GM19467 (cell line): Measurements from ENCODE around the gene ISL2.

Experiments used
- ATAC-seq: cut with Tn5 transposase; IDR thresholded peaks from one replicate; pipeline ENCODE4 v1.9.1; 2021; ENCODE audit warnings: mild to moderate bottlenecking, moderate library complexity; ENCODE audit not compliant: unreplicated experiment

The ISL2 gene

GRCh38 chr15:76341366-76342057, 4.9 kb downstream of the ISL2 start:
- ATAC-seq = no peak

- ATAC-seq = no peak
Observed at GRCh38 chr15:76342058-76342381, 5.4 kb downstream of the ISL2 start.

DNA sequence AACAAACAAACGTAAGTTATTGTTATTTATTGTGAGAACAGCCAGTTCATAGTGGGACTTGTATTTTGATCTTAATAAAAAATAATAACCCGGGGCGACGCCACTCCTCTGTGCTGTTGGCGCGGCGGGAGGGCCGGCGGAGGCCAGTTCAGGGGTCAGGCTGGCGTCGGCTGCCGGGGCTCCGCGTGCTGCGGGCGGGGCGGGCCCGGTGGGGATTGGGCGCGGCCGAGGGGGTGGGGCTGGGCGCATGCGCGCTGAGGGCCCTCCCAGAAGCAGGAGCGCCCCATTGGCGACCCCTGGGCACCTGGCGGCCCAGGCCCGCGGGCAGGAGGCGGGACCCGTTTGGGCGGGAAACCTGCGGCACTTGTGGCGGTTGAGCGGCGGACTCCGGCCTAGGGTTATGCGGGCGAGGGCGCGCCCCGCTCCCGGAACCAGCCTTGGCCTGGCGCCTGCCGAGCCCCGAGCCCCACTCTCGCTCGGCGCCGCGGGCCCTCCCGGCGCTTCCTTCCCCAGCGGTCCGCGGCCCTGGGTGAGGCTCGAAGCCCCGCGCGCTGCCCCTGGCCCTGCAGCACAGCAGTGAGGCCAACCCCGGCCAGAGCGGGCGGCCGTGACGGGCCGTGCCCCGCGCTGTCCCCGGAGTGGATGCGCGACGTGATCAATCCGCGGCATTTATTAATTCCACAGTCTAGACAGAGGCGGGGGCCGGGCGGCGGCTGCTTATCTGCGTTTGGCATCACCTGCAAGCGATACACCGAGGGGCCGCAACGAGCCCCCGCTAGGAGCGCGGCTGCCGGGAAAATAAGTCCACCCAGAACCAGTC, 6.0 kb downstream of the ISL2 start:
- no peak for ATAC-seq

GRCh38 chr15:76343313-76343996, 6.9 kb downstream of the ISL2 start:
- ATAC-seq = no peak

DNA sequence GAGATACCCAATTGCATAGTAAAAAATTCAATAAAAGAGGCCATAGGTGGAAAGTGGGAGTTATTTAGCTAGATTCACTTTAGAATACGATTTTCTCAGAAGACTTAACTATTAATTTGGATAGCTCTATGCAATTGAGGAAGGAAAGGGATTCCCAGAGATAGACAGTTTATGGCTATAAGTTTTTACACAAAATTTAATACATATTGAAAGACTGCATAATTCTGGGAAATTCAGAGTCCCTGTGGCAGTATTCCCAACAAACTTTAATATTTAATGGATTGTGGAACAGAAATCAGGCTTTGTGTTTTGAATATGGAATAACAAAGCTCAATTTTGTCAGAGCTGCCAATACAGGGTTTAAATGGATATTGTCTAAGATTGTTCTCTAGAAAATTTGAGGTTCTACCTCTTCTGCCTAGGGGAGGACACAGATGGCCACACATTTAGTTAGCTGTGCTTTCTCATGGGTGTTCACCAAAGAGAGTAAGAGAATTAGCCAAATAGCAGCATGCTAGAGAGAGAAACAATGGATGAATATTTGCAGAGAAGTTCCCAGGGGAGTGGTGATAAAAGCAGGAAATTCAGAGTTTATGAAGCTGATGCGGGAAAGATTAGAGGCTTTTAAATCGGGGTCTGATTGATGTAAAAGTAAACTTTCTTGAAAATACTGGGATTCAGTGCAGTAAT, 8.5 kb downstream of the ISL2 start:
- ATAC-seq = no peak

GRCh38 chr15:76345583-76345879, 9.0 kb downstream of the ISL2 start:
- no peak for ATAC-seq

DNA sequence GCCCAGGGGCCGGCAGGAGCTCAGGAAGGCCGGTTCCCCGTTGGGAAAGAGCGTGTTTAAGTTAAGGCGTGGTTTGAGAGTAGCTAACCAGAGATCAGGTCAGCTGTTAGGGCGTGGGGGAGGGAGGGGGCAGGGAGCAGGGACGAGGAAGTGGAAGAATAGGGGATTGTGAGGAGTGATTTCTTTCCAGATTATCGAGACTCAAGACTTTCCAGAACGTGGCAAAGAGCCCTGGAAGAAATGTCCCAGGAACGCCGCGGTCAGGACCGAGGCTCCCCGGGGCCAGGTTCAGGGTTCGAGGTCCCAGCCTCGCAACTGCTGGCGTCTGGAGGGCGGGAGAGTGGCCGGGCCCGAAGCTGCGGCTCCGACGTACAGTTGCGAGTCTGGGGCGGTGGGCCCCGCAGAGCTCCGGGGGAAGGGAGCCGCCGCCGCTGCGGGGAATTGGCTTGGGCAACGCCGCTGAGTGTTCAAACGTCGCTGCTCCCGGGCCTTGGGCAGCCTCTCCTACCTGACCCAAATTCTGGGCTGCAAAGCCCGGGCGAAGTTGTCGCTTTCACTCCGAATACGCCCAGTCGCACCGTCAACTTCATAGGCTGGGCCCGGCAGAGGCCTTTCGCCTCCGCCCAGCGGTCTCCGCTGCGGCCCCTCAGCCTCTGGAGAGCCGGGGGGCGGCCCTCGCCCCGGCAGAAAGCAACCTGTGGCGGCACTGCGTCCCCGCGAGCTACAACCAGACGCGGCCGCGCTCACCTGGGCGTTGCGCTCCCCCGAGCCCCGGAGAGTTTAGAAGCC, 9.5 kb downstream of the ISL2 start:
- no peak for ATAC-seq

GRCh38 chr15:76346669-76347481, 10.3 kb downstream of the ISL2 start:
- ATAC-seq = no peak

DNA sequence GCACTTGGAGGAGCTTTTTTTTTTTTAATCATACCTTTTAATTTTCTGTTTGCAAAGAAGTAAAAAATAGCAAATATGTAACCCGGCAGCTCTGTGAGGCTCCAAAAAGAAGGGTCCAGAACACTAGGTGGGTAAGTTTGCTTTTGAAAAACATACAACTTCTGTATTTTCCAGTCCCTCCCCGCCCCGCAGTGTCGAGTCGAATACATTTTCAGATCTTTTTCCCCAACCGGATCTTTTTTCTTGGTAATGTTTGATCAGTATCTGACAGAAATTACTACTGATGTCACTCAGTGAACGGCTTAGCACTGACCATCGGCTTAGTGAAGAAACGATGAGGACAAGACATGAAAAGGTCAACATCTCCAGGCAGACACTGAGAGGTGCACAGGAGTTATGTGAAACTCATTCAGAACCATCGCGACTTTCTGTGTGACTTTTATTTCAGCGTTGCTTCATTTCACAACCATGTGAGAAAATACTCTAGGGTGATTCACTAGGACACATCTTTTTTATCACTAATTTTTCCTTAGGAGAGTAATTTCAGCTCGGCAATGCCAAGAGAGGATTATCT, 11.0 kb downstream of the ISL2 start:
- no peak for ATAC-seq

GRCh38 chr15:76349301-76350070, 12.9 kb downstream of the ISL2 start:
- ATAC-seq = no peak

GRCh38 chr15:76353023-76353577, 16.5 kb downstream of the ISL2 start:
- no peak for ATAC-seq

- ATAC-seq = no peak
Observed at GRCh38 chr15:76353903-76354302, 17.3 kb downstream of the ISL2 start.

DNA sequence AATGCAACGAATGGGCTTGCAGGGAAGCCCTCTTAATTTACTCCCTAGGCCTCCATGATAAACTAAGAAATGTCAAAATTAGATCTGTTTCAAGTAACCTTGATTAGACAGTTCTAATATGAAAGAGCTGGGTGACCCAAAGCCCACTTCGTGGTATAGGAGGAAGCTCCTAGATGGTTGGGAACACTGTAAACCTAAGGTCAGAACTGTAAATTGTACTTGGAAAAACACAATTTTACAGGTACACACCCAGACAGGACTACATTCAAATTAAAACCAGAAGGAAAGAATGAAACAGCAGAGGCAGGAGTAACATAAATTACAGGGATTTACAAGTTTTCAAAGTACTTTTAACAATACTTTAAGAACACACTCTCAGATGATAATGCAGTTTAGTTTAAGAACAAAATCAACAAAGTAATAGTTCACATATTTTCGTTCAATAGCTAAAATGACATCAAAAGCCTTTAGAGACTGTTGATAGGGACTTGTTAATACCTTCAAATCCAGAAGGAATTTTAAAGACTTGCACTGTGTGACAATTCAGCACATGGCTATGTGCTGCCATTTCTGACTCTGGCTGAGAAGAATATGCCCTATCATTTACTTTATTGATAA, 18.4 kb downstream of the ISL2 start:
- ATAC-seq = no peak

- ATAC-seq = no peak
Observed at GRCh38 chr15:76358453-76358852, 21.9 kb downstream of the ISL2 start.

DNA sequence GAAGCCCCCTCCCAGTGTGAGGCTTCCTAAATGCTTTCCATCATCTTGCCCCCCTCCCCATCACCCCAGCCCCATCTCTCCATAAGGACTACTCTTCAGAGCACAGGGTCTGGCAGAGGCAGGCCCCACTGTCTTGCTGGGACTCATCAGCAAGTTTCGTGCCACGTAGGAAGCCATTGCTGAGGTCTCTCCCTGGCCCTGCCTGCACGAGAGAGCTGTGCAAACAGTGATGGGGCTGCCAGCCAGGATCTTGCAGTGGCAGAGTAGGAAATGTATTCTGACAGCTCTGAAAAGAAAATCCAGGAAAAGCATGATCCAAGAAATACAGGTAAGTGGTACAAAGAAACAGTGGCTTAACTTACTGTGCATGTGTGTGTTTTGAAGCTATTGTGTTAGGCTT, 22.6 kb downstream of the ISL2 start:
- no peak for ATAC-seq

DNA sequence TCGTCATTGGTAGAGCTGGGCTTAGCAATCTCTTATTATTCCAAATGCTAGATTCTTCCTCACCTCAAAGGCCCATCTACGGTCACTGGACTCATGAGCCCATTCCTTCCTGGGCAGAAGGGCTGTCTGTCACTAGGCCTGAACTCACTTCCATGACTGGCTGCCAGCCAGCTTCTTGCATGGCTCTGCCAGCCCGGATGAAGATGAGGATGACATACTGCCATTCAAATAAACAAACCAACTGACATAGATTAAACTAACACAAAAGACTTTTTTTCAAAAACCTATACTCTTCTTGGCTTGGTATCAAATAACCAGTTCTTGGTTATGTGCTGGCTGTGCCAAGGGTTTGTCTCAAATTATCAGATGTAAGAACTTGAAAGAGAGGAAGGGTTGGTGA, 23.8 kb downstream of the ISL2 start:
- ATAC-seq = no peak

DNA sequence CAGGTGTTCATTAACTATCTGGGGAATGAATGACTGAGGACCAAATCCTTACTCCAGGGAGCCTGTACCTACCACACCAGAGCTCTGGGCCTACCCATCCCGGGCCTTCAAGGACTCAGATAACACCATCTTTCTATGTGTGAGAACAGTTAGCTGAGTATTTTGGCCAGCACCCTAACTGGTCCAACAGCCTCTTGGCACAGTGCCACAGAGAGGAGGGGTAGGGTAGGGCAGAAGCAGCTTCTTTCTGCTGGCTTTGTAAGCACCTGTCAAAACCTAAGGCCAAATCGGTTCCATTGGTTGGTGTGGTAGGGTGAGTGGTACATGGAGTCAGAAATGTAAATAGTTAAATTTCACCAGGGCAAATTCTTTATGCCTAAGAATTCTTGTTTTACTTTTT, 26.7 kb downstream of the ISL2 start:
- ATAC-seq = no peak

GRCh38 chr15:76366714-76367113, 30.1 kb downstream of the ISL2 start:
- ATAC-seq = no peak
